ENCODE results near the gene PIK3C2G. TPM values are rescaled to one million over a fixed set of nuclear protein-coding genes. Genes with fewer than 3 reads are reported as not detected.

The PIK3C2G gene
- total RNA-seq, 1 experiment from 2014 or later = not detected

- Histone ChIP-seq H3K23me2 (ENCODE audit: insufficient read length, low read depth, low read length, poor library complexity, severe bottlenecking) (no peaks in the 10 kb centered on the region), H2BK5ac (ENCODE audit: insufficient read length, low read length) (no peak overlapping the region), H2AFZ (ENCODE audit: low read length) (no peak overlapping the region), H3K79me2 (ENCODE audit: insufficient read depth, low read length) (no peaks in the 10 kb centered on the region), H3K9ac (ENCODE audit: extremely low read depth, insufficient read length, low read length) (no peak overlapping the region), H2BK15ac (ENCODE audit: low read depth, low read length) (no peak overlapping the region), H2AK5ac (ENCODE audit: insufficient read length, low read length) (no peak overlapping the region), H4K5ac (ENCODE audit: insufficient read length, low read depth, low read length) (no peak overlapping the region), H2BK20ac (ENCODE audit: low read depth, low read length, poor library complexity, severe bottlenecking) (no peak overlapping the region), H4K20me1 (ENCODE audit: control insufficient read depth, insufficient read depth, insufficient read length) (no peaks in the 10 kb centered on the region), H3K4me1 (ENCODE audit: insufficient read depth, low read length) (no peaks in the 10 kb centered on the region), H3K4ac (ENCODE audit: low read depth, low read length) (no peak overlapping the region), H3K27ac (ENCODE audit: insufficient read length, low read depth, low read length) (no peak overlapping the region), H3K14ac (ENCODE audit: insufficient read depth, low read length) (no peak overlapping the region), H2BK12ac (ENCODE audit: insufficient read length, low read depth, low read length) (no peak overlapping the region), H3K79me1 (ENCODE audit: insufficient read depth, low read depth, low read length, poor library complexity, severe bottlenecking) (no peaks in the 10 kb centered on the region), H3K56ac (ENCODE audit: insufficient read length, low read depth, low read length) (no peak overlapping the region), H3K9me3 (ENCODE audit: control insufficient read depth, low read depth, low read length) (no peaks in the 10 kb centered on the region), H3K23ac (ENCODE audit: insufficient read length, low read depth, low read length) (no peak overlapping the region), H4K91ac (ENCODE audit: insufficient read length, low read depth, low read length) (no peak overlapping the region), H4K8ac (replicated peaks; ENCODE audit: insufficient read length, low read depth, low read length) (no peak overlapping the region), H3K4me2 (ENCODE audit: insufficient read depth, insufficient read length, low read length) (no peak overlapping the region), H3K27me3 (ENCODE audit: insufficient read depth, low read length) (no peaks in the 10 kb centered on the region), H2BK120ac (ENCODE audit: low read depth, low read length, poor library complexity, severe bottlenecking) (no peak overlapping the region), H3T11ph (ENCODE audit: low read length) (no peak overlapping the region), H3K18ac (ENCODE audit: insufficient read length, low read depth, low read length) (no peak overlapping the region)
- no peak for DNase-seq
- TF ChIP-seq, protein P1, sequence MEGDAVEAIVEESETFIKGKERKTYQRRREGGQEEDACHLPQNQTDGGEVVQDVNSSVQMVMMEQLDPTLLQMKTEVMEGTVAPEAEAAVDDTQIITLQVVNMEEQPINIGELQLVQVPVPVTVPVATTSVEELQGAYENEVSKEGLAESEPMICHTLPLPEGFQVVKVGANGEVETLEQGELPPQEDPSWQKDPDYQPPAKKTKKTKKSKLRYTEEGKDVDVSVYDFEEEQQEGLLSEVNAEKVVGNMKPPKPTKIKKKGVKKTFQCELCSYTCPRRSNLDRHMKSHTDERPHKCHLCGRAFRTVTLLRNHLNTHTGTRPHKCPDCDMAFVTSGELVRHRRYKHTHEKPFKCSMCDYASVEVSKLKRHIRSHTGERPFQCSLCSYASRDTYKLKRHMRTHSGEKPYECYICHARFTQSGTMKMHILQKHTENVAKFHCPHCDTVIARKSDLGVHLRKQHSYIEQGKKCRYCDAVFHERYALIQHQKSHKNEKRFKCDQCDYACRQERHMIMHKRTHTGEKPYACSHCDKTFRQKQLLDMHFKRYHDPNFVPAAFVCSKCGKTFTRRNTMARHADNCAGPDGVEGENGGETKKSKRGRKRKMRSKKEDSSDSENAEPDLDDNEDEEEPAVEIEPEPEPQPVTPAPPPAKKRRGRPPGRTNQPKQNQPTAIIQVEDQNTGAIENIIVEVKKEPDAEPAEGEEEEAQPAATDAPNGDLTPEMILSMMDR (conservative IDR thresholded peaks at IDR 0.05) = no peak
- no peaks in the 10 kb centered on the region for H3K36me3 Mint-ChIP-seq (ENCODE audit: insufficient read depth in 1 of 3, low read depth in 3 of 3)
- peaks cover 6 to 19% of the 10 kb centered on the region in 2 experiments for H3K4me1 Mint-ChIP-seq
- no CpG with 5 or more reads among the region's 2 CpGs for WGBS (ENCODE audit: extremely low coverage, insufficient read length, low lambda C conversion rate)
- H3K9me3 Mint-ChIP-seq = no peaks in the 10 kb centered on the region
- H3K27me3 Mint-ChIP-seq (ENCODE audit: low read depth) = no peaks in the 10 kb centered on the region
- no peak overlapping the region for H3K27ac Mint-ChIP-seq
- no peak overlapping the region for H3K4me3 Mint-ChIP-seq
Measured at GRCh38 chr12:18556161-18556560, 294.8 kb downstream of the PIK3C2G start.
